Measurements from ENCODE around the gene CALCOCO1.

The CALCOCO1 gene

DNA sequence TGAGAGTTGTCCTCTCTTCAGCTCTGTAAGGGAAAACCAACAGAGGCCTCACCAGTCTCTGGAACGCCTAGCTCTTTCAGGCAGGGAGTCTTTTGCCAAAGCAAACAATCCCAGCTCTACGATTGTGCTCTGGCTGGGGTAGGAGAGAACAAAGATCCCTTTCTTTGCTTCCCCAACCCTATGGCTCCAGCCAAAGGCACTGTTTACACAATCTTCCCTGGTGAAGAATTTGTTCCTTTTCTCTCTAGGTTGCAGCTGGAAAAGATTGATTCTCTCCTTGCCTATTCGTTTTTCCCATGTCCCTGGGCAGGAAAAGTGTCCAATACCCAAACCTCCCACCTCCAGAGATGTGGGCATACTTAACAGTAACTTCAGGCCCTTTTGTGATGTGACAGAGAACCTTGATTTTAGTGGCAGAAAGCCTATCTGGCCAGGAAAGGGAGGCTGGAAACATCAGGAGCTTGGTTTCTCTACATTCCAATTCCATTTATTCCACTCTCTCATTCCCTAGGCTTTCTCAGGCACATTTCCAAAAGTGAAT, 68.2 kb downstream of the CALCOCO1 start:
- DNase-seq = no peak
